ENCODE results near the gene ADAMTS16. TPM values are rescaled to one million over a fixed set of nuclear protein-coding genes. Genes with fewer than 3 reads are reported as not detected.

ADAMTS16 gene
- total and polyA plus RNA-seq, 7 donors, result under 0.01 to 5.3 (median 0.16) TPM; not detected in 2

DNA sequence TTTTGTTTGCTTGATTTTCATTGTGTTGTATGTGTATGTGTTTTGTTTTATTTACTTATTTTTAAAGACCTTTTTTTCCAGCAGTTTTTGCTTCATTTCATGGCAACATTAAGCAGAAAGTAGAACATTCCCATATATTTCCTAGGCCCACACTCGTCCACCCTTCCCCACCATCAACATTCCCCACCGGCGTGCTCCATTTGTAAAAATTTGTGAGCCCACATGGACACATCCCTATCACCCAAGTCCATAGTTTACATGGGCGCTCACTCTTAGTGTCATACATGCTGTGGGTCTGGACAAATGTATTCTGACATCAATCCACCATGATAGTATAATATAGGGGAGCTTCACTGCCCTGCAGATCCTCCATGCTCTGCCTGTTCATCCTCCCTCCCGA is 133.8 kb downstream of the ADAMTS16 start:
- H3K4me3 ChIP-seq, result no peak overlapping the region
- H3K27ac ChIP-seq, result no peak overlapping the region
- H3K27me3 ChIP-seq, result no peaks in the 10 kb centered on the region
- WGBS, 2 donors, result 73 to 87% methylated on average over 5 of the region's 5 CpGs
- intact Hi-C loops (cut with DNase I), result no loop called here
- no peaks in the 10 kb centered on the region for H3K9me3 ChIP-seq
- H3K36me3 ChIP-seq, result no peaks in the 10 kb centered on the region
- TF ChIP-seq POLR2A (IDR thresholded peaks at IDR 0.05) (no peak), POLR2AphosphoS5 (IDR thresholded peaks at IDR 0.05) (no peak), CTCF (IDR thresholded peaks at IDR 0.05) (no peak), EP300 (IDR thresholded peaks at IDR 0.05) (no peak)
- peaks cover 0 to 13% (median 12%) of the 10 kb centered on the region in 4 donors for H3K4me1 ChIP-seq
- no peak for DNase-seq

DNA sequence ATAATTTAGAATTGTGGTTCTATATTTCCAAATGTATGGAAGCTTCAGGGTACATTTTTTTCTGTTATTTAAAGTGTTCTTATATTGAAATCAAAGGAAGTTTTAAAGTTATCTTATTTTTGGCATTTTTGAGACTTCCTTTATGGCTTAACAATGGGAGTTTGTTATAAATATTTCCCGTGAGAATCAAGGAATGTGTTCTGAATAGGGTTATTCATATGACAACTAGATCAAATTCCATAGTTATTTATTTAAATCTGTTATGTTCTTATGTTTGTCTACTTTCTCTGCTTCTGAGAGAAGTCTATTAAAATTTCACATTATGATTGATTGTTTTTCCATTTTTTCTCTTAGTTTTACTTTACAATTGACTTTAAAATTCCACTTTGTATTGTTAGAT is 135.1 kb downstream of the ADAMTS16 start:
- WGBS, 2 donors, result 43 to 68% methylated on average over 1 of the region's 1 CpG
- Histone ChIP-seq H3K36me3 (no peaks in the 10 kb centered on the region), H3K27ac (no peak overlapping the region), H3K4me1 (peaks cover 0 to 13% (median 12%) of the 10 kb centered on the region in 4 donors), H3K9me3 (no peaks in the 10 kb centered on the region), H3K27me3 (no peaks in the 10 kb centered on the region), H3K4me3 (no peak overlapping the region)
- TF ChIP-seq POLR2A (IDR thresholded peaks at IDR 0.05) (no peak), POLR2AphosphoS5 (IDR thresholded peaks at IDR 0.05) (no peak), EP300 (IDR thresholded peaks at IDR 0.05) (no peak), CTCF (IDR thresholded peaks at IDR 0.05) (no peak)
- DNase-seq, result no peak
- intact Hi-C loops (cut with DNase I), result no loop called here

- intact Hi-C loops (cut with DNase I), result no loop called here
- DNase-seq, result no peak
- H3K4me1 ChIP-seq, result peaks cover 0 to 5% (median 4%) of the 10 kb centered on the region in 4 donors
- H3K36me3 ChIP-seq, result no peaks in the 10 kb centered on the region
- no peak overlapping the region for H3K27ac ChIP-seq
- 87 to 90% methylated on average over 8 of the region's 8 CpGs for WGBS, 2 donors
- no peak for TF ChIP-seq POLR2A (IDR thresholded peaks at IDR 0.05)
- TF ChIP-seq POLR2AphosphoS5 (IDR thresholded peaks at IDR 0.05), result no peak
- no peak for TF ChIP-seq CTCF (IDR thresholded peaks at IDR 0.05)
- no peak for TF ChIP-seq EP300 (IDR thresholded peaks at IDR 0.05)
- no peak overlapping the region for H3K4me3 ChIP-seq
- H3K27me3 ChIP-seq, result no peaks in the 10 kb centered on the region
- no peaks in the 10 kb centered on the region for H3K9me3 ChIP-seq
Observed at GRCh38 chr5:5276430-5276829, 136.3 kb downstream of the ADAMTS16 start.

GRCh38 chr5:5276951-5277517 is 136.9 kb downstream of the ADAMTS16 start:
- WGBS, 2 donors, result 79 to 92% methylated on average over 12 of the region's 12 CpGs
- no peak for TF ChIP-seq EP300 (IDR thresholded peaks at IDR 0.05)
- TF ChIP-seq POLR2A (IDR thresholded peaks at IDR 0.05), result no peak
- no peak for TF ChIP-seq CTCF (IDR thresholded peaks at IDR 0.05)
- TF ChIP-seq POLR2AphosphoS5 (IDR thresholded peaks at IDR 0.05), result no peak
- Histone ChIP-seq H3K27ac (no peak overlapping the region), H3K4me1 (no peaks in the 10 kb centered on the region), H3K36me3 (no peaks in the 10 kb centered on the region), H3K27me3 (no peaks in the 10 kb centered on the region), H3K4me3 (no peak overlapping the region), H3K9me3 (no peaks in the 10 kb centered on the region)
- intact Hi-C loops (cut with DNase I), result no loop called here
- DNase-seq, result no peak
